Measurements from ENCODE around the gene TKT.

Gene TKT

GRCh38 chr3:53239800-53240199 is 16.0 kb downstream of the TKT start:
- no peak for DNase-seq (ENCODE audit: low spot score)

DNA sequence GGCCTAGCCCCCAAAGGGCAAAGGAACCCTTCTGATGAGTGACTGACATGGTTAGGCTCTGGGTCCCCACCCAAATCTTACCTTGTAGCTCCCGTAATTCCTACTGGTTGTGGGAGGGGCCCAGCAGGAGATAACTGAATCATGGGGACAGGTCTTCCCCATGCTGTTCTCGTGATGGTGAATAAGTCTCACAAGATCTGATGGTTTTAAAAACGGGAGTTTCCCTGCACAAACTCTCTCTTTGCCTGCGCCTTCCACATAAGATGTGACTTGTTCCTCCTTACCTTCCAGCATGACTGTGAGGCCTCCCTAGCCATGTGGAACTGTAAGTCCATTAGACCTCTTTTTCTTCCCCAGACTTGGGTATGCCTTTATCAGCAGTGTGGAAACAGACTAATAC is 16.9 kb downstream of the TKT start:
- no peak for DNase-seq (ENCODE audit: low spot score)

GRCh38 chr3:53238051-53238850 is 17.6 kb downstream of the TKT start:
- no peak for DNase-seq (ENCODE audit: low spot score)

GRCh38 chr3:53236112-53236841 is 19.5 kb downstream of the TKT start:
- peak; percentile 72 for DNase-seq (ENCODE audit: low spot score)

DNA sequence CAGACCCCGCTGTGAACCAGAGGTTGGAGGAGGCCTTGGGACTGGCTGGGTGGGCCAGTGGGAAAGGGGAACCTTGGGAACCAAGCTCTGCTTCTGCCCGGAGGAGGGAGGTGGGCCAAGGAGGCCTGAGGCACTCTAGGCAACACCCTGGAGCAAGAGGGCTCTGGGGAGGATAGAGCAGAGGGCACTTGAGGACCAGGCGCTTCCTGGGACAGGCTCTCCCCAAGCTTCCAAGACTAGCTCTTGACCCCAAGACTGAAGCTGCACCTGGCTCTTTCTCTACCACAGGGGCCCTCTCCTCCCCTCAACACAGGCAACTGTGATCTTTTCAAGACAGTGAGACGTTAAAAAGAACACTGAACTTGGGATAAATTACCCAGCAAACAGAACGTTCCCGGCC is 20.3 kb downstream of the TKT start:
- no peak for DNase-seq (ENCODE audit: low spot score)

DNA sequence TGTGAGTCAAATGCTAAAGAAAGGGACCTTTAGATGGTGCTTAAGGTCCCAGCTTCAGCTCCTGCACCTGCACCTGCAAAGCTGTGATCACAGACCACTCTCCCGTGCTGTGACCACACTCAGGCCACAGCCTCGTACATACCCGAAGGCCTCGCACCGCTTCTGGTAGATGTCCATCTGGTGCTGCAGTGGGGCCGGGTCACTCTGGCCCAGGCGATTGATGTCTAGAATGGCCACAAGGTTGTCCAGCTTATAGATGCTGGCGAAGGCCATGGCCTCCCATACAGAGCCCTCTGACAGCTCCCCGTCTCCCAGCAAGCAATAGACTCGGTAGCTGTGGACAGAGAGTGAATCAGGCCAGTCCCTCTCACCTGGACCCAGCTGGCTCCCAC is 21.0 kb downstream of the TKT start:
- no peak for DNase-seq (ENCODE audit: low spot score)

DNA sequence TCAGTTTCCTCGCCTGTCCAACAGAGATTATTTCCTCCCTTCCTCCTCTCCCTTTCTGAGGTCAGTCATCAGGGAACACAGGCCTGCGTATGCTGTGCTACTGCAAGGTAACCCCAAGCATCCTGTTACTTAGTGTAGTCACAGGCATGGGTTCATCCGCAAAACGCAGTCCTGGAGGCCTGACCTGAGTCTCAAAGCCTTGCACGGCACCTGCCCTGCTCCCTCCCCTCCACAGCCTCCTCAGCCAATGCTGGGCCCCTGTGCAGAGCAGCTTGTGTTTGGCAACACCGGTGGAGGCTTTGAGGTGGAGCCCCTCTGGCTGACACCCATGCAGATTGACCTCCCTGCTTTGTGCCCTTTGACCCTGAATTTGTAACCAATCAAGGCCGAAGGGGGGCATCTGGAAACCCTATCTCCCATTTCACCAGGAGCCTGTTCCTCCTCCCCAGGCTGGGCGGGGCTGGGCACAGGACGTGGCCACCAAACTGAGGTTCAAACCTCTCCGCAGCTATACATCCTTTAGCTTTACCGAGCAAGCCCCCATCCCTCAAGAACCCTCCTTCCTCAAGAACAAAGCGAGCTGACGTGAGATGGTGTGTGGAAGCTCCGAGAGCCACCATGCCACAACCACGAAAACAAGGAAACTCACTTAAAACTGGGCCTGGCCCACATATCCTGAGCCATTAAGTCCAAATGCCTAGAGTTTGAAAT is 21.5 kb downstream of the TKT start:
- DNase-seq (ENCODE audit: low spot score): no peak

GRCh38 chr3:53232641-53233377 is 23.0 kb downstream of the TKT start:
- DNase-seq (ENCODE audit: low spot score): no peak

- no peak for DNase-seq (ENCODE audit: low spot score)
These were observed 24.0 kb downstream of the TKT start for GRCh38 chr3:53231532-53232511.

DNA sequence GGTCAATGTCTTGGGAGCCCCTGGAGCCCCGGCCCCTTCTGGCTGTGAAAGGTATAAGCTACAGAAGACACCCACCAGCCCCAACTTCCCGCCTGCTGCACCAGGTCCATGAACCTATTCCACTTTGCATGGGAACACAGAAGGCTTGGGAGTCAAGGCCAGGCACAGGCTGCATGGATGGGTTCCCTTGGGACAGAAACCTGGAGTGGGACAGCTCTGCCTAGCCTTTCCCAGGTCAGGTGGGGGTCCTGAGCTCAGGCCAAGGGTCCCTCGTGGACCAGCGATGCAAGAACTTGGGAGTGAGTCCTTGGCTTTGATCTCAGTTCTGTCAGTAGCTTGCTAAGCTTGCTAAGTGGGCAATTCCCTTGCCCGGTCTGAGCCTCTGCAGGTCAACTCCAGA is 25.0 kb downstream of the TKT start:
- no peak for DNase-seq (ENCODE audit: low spot score)

- no peak for DNase-seq (ENCODE audit: low spot score)
These were observed 25.7 kb downstream of the TKT start for GRCh38 chr3:53230041-53230621.

- DNase-seq (ENCODE audit: low spot score): no peak
These were observed 26.2 kb downstream of the TKT start for GRCh38 chr3:53229606-53230005.

DNA sequence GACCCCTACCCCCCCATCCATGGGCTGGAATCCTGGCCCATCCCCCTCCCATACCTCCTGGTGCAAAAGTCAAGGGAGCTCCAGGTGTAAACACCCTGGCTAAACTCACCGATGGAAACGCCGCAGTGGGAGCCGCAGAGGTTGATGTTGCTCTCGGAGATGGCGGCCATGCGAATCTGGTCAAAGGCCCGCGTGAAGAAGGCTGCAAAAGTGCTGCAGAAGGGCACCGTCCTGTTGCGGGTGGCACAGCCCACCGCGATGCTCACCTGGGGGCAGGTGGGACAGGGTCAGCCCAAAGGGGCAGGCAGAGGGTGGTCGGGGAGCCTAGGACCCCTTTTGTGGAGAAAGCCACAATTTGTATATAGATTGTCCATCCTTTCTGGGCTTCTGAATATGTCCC is 26.7 kb downstream of the TKT start:
- DNase-seq (ENCODE audit: low spot score): no peak

DNA sequence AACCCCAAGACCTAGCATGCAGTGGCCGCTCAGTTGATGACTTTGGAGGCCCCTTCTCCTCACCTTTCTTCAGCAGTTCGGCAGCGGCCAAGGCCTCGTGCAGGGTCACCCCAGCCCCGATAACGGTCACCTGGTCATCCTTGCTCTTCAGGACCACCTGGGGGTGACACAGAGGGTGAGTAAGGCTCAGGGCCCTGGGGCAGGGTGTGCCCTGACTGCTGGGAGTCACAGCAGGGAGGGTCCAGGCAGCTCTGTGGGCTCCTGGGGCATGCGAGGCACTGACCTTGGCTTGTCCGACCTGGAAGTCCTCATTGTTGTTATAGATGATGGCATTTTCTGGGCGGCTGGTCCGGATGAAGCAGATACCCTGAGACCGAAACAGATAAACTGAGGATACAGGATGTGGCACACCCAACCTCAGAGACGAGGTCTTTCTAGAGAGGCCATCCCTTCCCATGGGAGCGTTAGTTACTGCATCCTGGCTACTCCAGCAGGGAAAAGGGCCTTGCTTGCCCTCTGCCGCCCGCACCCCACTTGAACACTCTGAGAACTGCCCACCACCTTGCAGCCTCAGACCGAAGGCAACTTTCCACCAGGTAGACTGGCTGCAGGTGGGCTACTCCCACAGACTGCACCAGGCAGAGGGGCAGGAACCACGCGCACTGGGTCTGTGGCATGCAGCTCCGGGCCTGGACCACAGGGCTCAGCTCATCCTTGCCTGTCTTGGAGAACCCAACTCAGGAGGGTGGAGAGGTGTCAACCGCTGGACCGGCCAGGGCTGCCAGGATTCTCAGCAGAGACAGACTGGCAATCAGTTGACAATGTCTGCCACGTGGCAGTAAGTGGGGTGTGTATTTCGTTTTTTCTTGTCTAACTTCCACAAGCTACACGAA is 27.6 kb downstream of the TKT start:
- no peak for DNase-seq (ENCODE audit: low spot score)

DNA sequence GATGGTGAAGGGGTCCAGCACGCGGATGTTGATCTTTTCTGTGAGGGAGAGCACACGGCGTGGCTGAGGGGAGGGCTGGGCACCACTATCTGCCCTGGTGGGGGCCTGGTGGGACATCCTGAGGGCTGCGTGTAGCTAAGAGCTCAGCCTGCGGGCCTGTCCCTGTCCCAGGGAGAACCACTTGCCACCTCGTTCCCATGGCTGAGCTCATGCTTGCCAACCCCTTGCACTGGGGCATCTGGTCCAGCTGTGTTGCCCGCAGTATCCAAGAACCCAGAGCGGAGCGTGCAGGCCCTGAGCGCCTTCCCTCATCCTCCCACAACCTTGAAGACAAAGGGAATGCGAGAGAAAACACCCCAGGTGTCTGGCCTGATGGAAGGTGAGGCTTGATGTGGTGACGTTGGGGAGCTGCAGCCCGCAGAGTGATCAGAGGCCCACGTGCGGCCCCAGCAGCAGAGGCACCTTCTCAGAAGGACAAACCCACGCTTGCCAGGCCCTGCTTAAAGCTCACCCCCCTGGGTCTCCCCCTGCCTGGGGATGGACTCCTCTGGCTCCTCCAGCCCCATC is 28.9 kb downstream of the TKT start:
- DNase-seq (ENCODE audit: low spot score): no peak

GRCh38 chr3:53226142-53226840 is 29.5 kb downstream of the TKT start:
- no peak for DNase-seq (ENCODE audit: low spot score)

DNA sequence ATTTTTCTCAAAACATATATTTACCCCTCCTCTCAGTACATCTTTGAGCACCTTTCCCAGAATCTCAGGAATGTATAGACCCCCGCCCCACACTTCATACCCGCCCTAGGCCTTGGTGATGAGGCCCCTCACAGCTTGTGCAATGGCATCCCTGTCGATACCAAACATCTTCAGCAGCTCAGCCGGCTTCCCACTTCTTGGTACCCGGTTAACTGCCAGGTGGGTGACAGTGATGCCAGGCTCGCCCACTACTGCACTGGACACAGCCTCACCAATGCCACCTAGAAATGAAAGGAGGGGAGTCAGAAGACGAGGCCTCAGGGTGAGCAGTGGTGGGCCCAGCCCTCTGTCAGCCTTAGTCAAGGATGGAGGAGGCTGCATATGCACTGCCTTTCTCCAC is 30.2 kb downstream of the TKT start:
- no peak for DNase-seq (ENCODE audit: low spot score)

- DNase-seq (ENCODE audit: low spot score): no peak
These were observed 30.6 kb downstream of the TKT start for GRCh38 chr3:53225181-53225580.

DNA sequence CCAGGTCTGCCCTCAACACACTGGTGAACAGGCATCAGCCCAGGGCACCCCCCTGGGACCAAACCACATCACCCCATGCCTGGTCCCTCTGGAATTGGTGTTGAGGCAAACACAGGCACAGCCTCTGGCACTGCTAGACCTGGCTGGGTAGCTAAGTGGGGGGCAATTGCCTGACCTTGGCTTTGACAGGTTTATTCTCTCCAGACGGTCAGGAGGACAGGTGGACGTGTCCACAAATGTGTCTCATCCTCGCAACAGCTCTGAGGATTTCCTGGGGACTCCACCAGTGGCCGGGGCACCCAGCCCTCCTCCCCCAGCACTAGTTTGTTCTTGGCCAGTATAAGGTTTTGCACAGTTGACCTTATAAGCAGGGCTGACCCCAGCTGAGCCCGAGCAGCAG is 31.3 kb downstream of the TKT start:
- no peak for DNase-seq (ENCODE audit: low spot score)
